Gastroesophageal sphincter (tissue), 4 donors: ENCODE measurements around the gene CIROP. TPM values are rescaled to one million over a fixed set of nuclear protein-coding genes. Genes with fewer than 3 reads are reported as not detected.

Experiments used
- ATAC-seq: fragments of 150-250 bp; one replicate; pipeline ENCODE4 v1.9.1; 2016; ENCODE audit warnings: mild to moderate bottlenecking, moderate library complexity
- H3K27ac ChIP-seq, 4 donors: fragments of 200-600 bp; sonication (generic) in 3 of 4; 1 replicate in 3 of 4; 2 replicates in 1 of 4; pipeline ENCODE4 v1.5.1; 2016 to 2019
- H3K27me3 ChIP-seq: fragments of 200-600 bp; sonication (generic); one replicate; pipeline ENCODE4 v1.5.1; 2019
- H3K36me3 ChIP-seq, 2 donors: fragments of 200-600 bp; sonication (generic); one replicate each; pipeline ENCODE4 v1.5.1; 2019; ENCODE audit warnings: control low read depth in 1 of 2
- H3K4me1 ChIP-seq, 3 donors: fragments of 200-600 bp; sonication (generic); 1 replicate in 2 of 3; 2 replicates in 1 of 3; pipeline ENCODE4 v1.5.1; 2016 to 2019; ENCODE audit warnings: control low read depth in 2 of 3
- H3K4me3 ChIP-seq, 2 donors: fragments of 200-600 bp; sonication (generic); one replicate each; pipeline ENCODE4 v1.5.1; 2019; ENCODE audit warnings: mild to moderate bottlenecking in 1 of 2, moderate library complexity in 1 of 2
- H3K9me3 ChIP-seq, 3 donors: fragments of 200-600 bp; sonication (generic); one replicate each; pipeline ENCODE4 v1.5.1; 2017 to 2019; ENCODE audit warnings: control low read depth in 2 of 3
- CTCF ChIP-seq, 4 experiments: fragments of 200-600 bp in 2 of 4; fragments of 450-650 bp in 2 of 4; sonication (generic) in 1 of 4; IDR thresholded peaks; one replicate each; pipeline ENCODE4 v1.5.1; 2017 to 2019; ENCODE audit warnings: antibody characterized with exemption in 4 of 4, mild to moderate bottlenecking in 2 of 4, moderate library complexity in 2 of 4
- EP300 ChIP-seq: sonication (generic); formaldehyde crosslinking; IDR thresholded peaks from one replicate; pipeline ENCODE4 v1.6.1; 2017; ENCODE audit warnings: antibody characterized with exemption, mild to moderate bottlenecking
- POLR2A ChIP-seq, 2 donors: fragments of 450-650 bp; IDR thresholded peaks; one replicate each; pipeline ENCODE4 v1.6.1; 2017; ENCODE audit warnings: antibody characterized with exemption in 2 of 2, mild to moderate bottlenecking in 2 of 2, moderate library complexity in 1 of 2
- POLR2AphosphoS5 ChIP-seq: sonication (generic); formaldehyde crosslinking; IDR thresholded peaks from one replicate; pipeline ENCODE4 v1.6.1; 2017; ENCODE audit warnings: antibody characterized with exemption
- WGBS, 2 donors: methylation state at CpG; one replicate each; pipeline ENCODE4 v1.1.5; 2018; ENCODE audit warnings: low coverage in 1 of 2; 5-methylcytosine and 5-hydroxymethylcytosine counted together
- total RNA-seq, 4 donors: library from RNA; depleted of rRNA; stranded (reverse); fragments of >200 nt; gene quantifications; one replicate each; pipeline ENCODE4 v1.1.0, GENCODE V29; 2016

The CIROP gene
- total RNA-seq, 4 donors from 2014 or later = 0.13 to 0.31 TPM; not detected in 2

GRCh38 chr14:23131482-23131881 is 26.7 kb upstream of the CIROP start:
- Histone ChIP-seq H3K4me1 (peaks cover 0 to 20% (median 0%) of the 10 kb centered on the region in 3 donors), H3K36me3 (peaks cover 0 to 81% of the 10 kb centered on the region in 2 donors), H3K4me3 (no peak overlapping the region), H3K9me3 (no peaks in the 10 kb centered on the region), H3K27me3 (no peaks in the 10 kb centered on the region), H3K27ac (peak overlapping the region; percentile 20 to 70 (median 54))
- ATAC-seq = no peak
- WGBS, 2 donors = no CpG with 5 or more reads among the region's 5 CpGs
- TF ChIP-seq CTCF (IDR thresholded peaks at IDR 0.05) = no peak
- no peak for TF ChIP-seq POLR2A (IDR thresholded peaks at IDR 0.05)
- no peak for TF ChIP-seq POLR2AphosphoS5
- TF ChIP-seq EP300 = no peak

GRCh38 chr14:23130871-23131270 is 26.1 kb upstream of the CIROP start:
- Histone ChIP-seq H3K27ac (peak overlapping the region; percentile 20 to 70 (median 54)), H3K9me3 (no peaks in the 10 kb centered on the region), H3K4me3 (no peak overlapping the region), H3K36me3 (peaks cover 0 to 80% of the 10 kb centered on the region in 2 donors), H3K27me3 (no peaks in the 10 kb centered on the region), H3K4me1 (peaks cover 0 to 26% (median 0%) of the 10 kb centered on the region in 3 donors)
- no peak for TF ChIP-seq POLR2A (IDR thresholded peaks at IDR 0.05)
- peak; percentile 12 for TF ChIP-seq POLR2AphosphoS5
- ATAC-seq = peak; percentile 68
- WGBS, 2 donors = 17 to 47% methylated on average over 2 to 3 of the region's 3 CpGs

GRCh38 chr14:23129759-23130316 is 25.0 kb upstream of the CIROP start:
- ATAC-seq = no peak
- H3K27ac ChIP-seq = peak overlapping the region in 2 of 4 donors; percentile 56 to 70
- H3K36me3 ChIP-seq = peaks cover 0 to 71% of the 10 kb centered on the region in 2 donors
- peaks cover 0 to 32% (median 0%) of the 10 kb centered on the region in 3 donors for H3K4me1 ChIP-seq
- WGBS, 2 donors = 83 to 92% methylated on average over 7 of the region's 7 CpGs
- TF ChIP-seq POLR2A (IDR thresholded peaks at IDR 0.05) = no peak
- no peak for TF ChIP-seq CTCF (IDR thresholded peaks at IDR 0.05)
- TF ChIP-seq EP300 = no peak
- no peak for TF ChIP-seq POLR2AphosphoS5
- no peaks in the 10 kb centered on the region for H3K27me3 ChIP-seq
- no peaks in the 10 kb centered on the region for H3K9me3 ChIP-seq
- no peak overlapping the region for H3K4me3 ChIP-seq

- peaks cover 0 to 66% of the 10 kb centered on the region in 2 donors for H3K36me3 ChIP-seq
- H3K9me3 ChIP-seq = no peaks in the 10 kb centered on the region
- H3K27ac ChIP-seq = peak overlapping the region in 2 of 4 donors; percentile 56 to 70
- no peak overlapping the region for H3K4me3 ChIP-seq
- TF ChIP-seq POLR2A (IDR thresholded peaks at IDR 0.05) (no peak), POLR2AphosphoS5 (no peak), EP300 (no peak)
- WGBS, 2 donors = 92 to 97% methylated on average over 6 to 7 of the region's 7 CpGs
- H3K27me3 ChIP-seq = no peaks in the 10 kb centered on the region
- no peak for ATAC-seq
- peaks cover 0 to 32% (median 0%) of the 10 kb centered on the region in 3 donors for H3K4me1 ChIP-seq
These were observed 24.4 kb upstream of the CIROP start for GRCh38 chr14:23128969-23129758.

GRCh38 chr14:23127861-23128260 is 23.1 kb upstream of the CIROP start:
- WGBS, 2 donors = 92 to 100% methylated on average over 1 to 2 of the region's 3 CpGs
- Histone ChIP-seq H3K27ac (peak overlapping the region in 1 of 4 donors; percentile 10), H3K4me3 (no peak overlapping the region), H3K4me1 (peaks cover 0 to 42% (median 0%) of the 10 kb centered on the region in 3 donors), H3K27me3 (no peaks in the 10 kb centered on the region), H3K9me3 (no peaks in the 10 kb centered on the region), H3K36me3 (peaks cover 0 to 56% of the 10 kb centered on the region in 2 donors)
- no peak for TF ChIP-seq POLR2A (IDR thresholded peaks at IDR 0.05)
- no peak for TF ChIP-seq EP300
- TF ChIP-seq POLR2AphosphoS5 = no peak
- TF ChIP-seq CTCF (IDR thresholded peaks at IDR 0.05) = no peak
- no peak for ATAC-seq
